ENCODE results near the gene NARS2. TPM values are rescaled to one million over a fixed set of nuclear protein-coding genes. Genes with fewer than 3 reads are reported as not detected.

NARS2 gene
- total and polyA plus RNA-seq, 9 of the 15 experiments (the other 6 are each of a cell fraction or from before 2014, with no cell fraction given) = 26.8 to 48.0 (median 34.2) TPM

DNA sequence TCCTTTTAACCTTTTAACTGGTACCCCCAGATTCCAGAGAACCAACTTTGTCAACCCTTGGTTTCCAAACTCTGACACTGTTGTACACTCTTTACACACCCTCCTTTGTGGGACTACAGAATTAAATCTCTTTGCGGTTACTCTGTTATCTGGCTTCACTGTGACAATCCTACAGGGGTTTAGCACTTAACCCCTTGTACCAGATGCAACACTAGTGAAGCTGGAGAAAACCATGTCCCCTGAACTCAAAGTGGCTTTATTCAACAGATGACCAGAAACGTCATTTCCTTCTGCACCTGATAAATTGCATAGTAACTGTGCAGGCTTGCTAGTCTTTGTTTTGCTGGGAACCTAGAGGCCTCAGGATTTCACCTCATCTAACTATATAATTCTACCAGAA is 151.4 kb downstream of the NARS2 start (continued):
- TF ChIP-seq, protein P1, sequence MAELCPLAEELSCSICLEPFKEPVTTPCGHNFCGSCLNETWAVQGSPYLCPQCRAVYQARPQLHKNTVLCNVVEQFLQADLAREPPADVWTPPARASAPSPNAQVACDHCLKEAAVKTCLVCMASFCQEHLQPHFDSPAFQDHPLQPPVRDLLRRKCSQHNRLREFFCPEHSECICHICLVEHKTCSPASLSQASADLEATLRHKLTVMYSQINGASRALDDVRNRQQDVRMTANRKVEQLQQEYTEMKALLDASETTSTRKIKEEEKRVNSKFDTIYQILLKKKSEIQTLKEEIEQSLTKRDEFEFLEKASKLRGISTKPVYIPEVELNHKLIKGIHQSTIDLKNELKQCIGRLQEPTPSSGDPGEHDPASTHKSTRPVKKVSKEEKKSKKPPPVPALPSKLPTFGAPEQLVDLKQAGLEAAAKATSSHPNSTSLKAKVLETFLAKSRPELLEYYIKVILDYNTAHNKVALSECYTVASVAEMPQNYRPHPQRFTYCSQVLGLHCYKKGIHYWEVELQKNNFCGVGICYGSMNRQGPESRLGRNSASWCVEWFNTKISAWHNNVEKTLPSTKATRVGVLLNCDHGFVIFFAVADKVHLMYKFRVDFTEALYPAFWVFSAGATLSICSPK (IDR thresholded peaks at IDR 0.05; ENCODE audit: borderline replicate concordance) = no peak
- TF ChIP-seq CBX1 (IDR thresholded peaks at IDR 0.05; ENCODE audit: low read depth) (no peak), TCF3 (CRISPR knock-in tag; IDR thresholded peaks at IDR 0.05) (0 out of 2 replicates have a peak, but pooled peaks have one; percentile 11), MAFG (tag; conservative IDR thresholded peaks at IDR 0.05) (no peak), ZNF384 (IDR thresholded peaks at IDR 0.05; ENCODE audit: low read depth, low read length) (no peak), MCM7 (IDR thresholded peaks at IDR 0.05) (no peak), GABPA (tag; conservative IDR thresholded peaks at IDR 0.05; ENCODE audit: low read depth) (peak; percentile 35; the same call in 1 of the 2 replicates), MAFF (IDR thresholded peaks at IDR 0.05; ENCODE audit: low read length) (no peak), ZNF23 (CRISPR knock-in tag; IDR thresholded peaks at IDR 0.05) (no peak), TSC22D4 (tag; IDR thresholded peaks at IDR 0.05) (no peak), CREM (IDR thresholded peaks at IDR 0.05; ENCODE audit: low read depth) (peak; percentile 35; the same call in 1 of the 2 replicates), MTA2 (IDR thresholded peaks at IDR 0.05; ENCODE audit: low read depth) (no peak; the same call in 1 of the 2 replicates), ZFP30 (CRISPR knock-in tag; IDR thresholded peaks at IDR 0.05; ENCODE audit: borderline replicate concordance) (no peak)
- TF ChIP-seq, protein P2, sequence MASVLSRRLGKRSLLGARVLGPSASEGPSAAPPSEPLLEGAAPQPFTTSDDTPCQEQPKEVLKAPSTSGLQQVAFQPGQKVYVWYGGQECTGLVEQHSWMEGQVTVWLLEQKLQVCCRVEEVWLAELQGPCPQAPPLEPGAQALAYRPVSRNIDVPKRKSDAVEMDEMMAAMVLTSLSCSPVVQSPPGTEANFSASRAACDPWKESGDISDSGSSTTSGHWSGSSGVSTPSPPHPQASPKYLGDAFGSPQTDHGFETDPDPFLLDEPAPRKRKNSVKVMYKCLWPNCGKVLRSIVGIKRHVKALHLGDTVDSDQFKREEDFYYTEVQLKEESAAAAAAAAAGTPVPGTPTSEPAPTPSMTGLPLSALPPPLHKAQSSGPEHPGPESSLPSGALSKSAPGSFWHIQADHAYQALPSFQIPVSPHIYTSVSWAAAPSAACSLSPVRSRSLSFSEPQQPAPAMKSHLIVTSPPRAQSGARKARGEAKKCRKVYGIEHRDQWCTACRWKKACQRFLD (CRISPR knock-in tag; IDR thresholded peaks at IDR 0.05) = no peak
- TF ChIP-seq, protein P3, sequence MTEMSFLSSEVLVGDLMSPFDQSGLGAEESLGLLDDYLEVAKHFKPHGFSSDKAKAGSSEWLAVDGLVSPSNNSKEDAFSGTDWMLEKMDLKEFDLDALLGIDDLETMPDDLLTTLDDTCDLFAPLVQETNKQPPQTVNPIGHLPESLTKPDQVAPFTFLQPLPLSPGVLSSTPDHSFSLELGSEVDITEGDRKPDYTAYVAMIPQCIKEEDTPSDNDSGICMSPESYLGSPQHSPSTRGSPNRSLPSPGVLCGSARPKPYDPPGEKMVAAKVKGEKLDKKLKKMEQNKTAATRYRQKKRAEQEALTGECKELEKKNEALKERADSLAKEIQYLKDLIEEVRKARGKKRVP (CRISPR knock-in tag; IDR thresholded peaks at IDR 0.05) = no peak
- TF ChIP-seq, protein P4, sequence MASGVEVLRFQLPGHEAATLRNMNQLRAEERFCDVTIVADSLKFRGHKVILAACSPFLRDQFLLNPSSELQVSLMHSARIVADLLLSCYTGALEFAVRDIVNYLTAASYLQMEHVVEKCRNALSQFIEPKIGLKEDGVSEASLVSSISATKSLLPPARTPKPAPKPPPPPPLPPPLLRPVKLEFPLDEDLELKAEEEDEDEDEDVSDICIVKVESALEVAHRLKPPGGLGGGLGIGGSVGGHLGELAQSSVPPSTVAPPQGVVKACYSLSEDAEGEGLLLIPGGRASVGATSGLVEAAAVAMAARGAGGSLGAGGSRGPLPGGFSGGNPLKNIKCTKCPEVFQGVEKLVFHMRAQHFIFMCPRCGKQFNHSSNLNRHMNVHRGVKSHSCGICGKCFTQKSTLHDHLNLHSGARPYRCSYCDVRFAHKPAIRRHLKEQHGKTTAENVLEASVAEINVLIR (CRISPR knock-in tag; IDR thresholded peaks at IDR 0.05) = no peak
- TF ChIP-seq, protein P5, sequence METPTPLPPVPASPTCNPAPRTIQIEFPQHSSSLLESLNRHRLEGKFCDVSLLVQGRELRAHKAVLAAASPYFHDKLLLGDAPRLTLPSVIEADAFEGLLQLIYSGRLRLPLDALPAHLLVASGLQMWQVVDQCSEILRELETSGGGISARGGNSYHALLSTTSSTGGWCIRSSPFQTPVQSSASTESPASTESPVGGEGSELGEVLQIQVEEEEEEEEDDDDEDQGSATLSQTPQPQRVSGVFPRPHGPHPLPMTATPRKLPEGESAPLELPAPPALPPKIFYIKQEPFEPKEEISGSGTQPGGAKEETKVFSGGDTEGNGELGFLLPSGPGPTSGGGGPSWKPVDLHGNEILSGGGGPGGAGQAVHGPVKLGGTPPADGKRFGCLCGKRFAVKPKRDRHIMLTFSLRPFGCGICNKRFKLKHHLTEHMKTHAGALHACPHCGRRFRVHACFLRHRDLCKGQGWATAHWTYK (CRISPR knock-in tag; IDR thresholded peaks at IDR 0.05) = no peak
- TF ChIP-seq, protein P6, sequence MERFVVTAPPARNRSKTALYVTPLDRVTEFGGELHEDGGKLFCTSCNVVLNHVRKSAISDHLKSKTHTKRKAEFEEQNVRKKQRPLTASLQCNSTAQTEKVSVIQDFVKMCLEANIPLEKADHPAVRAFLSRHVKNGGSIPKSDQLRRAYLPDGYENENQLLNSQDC (CRISPR knock-in tag; IDR thresholded peaks at IDR 0.05) = no peak
- TF ChIP-seq, protein P7, sequence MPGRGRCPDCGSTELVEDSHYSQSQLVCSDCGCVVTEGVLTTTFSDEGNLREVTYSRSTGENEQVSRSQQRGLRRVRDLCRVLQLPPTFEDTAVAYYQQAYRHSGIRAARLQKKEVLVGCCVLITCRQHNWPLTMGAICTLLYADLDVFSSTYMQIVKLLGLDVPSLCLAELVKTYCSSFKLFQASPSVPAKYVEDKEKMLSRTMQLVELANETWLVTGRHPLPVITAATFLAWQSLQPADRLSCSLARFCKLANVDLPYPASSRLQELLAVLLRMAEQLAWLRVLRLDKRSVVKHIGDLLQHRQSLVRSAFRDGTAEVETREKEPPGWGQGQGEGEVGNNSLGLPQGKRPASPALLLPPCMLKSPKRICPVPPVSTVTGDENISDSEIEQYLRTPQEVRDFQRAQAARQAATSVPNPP (IDR thresholded peaks at IDR 0.05; ENCODE audit: borderline replicate concordance, insufficient read depth, insufficient read length) = no peak

Measured in K562 (cell line).